Kidney tubule cell (primary cell): ENCODE measurements around the gene NCOA3.
"Not testable (repeated sequence)": the region's sequence is repeated elsewhere in the genome, so short reads cannot be mapped to it uniquely, and the experiment has no call there.

Experiments used
- DNase-seq: peaks from one replicate; pipeline ENCODE4 v3.0.0-alpha.2; 2018; ENCODE audit warnings: low spot score

Gene NCOA3

DNA sequence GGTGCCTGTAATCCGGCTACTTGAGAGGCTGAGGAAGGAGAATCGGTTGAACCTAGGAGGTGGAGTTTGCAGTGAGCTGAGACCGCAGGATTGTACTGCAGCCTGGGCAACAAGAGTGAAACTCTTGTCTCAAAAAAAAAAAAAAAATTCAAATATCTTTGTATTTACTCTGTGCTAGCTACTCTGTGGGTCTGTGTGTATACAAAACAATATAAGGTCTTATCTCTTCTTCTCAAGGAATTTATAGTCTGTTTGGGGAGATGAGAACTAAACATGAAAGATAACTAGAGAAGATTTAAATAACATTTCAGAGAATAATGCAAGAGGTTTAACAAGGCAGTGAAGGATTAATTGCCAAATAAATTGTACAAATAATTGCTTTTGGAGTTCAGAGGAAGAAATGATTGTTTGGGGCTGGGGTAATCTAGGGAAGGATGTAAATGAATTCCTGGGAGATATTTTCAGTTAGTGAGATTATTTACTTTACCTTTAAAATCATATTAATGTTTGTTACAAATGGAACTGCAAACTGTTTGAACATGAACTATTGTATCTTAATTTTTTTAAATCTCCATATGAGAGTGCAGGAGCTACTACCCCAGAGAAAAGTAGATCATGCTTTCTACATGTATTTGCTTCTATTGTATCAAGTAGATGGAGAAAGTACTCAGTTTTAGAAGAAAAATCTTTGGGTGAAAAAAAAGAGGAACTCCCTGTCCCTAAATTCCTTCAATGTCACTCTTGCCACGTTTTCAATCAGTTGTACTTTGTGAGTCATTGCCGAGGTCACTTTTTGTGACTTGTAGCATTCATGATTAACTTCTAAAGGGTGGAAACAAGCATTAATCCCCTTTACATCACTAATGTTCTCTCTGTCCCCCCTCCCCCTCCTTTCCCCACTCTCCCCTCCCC, 39.0 kb downstream of the NCOA3 start:
- peak; percentile 47 for DNase-seq

DNA sequence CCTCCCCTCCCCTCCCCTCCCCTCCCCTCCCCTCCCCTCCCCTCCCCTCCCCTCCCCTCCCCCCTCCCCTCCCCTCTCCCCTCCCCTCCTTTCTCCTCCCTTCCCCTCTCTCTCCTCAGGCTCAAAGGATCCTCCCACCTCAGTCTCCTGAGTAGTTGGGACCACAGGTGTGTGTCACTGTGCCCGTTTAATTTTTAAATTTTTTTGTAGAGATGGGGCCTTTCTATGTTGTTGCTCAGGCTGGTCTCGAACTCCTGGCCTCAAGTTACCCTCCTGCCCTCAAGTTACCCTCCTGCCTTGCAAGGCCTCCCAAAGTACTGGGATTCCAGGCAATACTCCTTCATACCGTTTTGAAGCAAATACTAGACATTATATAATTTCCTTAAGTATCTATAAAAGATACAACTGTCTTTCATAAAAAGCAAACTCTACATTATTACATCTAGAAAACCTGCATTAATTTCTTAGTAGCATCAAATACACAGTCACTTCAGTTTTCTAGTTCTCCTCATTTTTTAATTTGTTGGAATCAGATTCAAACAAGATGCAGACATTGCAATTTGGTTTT, 39.8 kb downstream of the NCOA3 start:
- peak; percentile 13 for DNase-seq

DNA sequence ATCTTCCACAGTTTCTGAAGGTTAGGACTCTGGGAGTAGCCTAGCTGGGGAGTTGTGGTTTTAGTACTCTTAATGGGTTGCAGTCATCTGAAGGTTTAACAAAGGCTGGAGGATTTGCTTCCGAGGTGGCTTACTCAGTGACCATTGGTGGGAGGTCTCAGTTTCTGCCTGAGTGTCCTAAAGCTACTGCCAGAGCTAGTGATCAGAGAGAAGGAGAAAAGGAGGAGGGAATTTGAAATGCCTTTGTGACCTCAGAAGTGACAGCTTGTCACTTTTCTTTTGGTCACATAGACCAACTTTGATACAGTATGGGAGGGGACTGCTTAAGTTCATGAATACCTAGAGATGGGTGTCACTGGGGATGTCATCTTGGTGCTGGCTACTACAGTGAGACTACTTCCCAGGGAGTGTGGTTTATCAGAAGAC, 41.3 kb downstream of the NCOA3 start:
- DNase-seq: peak; percentile 65

DNA sequence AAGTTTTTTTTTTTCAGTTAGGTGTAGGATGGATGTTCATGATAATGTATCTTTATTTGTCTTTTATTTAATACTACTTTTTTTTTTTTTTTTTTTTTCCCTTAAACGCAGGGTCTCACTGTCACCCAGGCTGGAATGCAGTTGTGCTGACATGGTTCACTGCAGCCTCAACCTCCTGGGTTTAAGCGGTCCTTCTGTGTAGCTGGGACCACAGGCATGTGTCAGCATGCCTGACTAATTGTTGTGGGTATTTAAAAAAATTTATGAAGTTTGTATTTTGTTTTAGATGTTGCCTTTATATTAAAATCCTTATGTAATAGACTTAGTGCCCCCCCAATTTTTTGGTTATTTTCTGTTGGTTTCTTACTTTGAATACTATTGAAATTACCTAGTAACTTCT, 42.6 kb downstream of the NCOA3 start:
- DNase-seq: peak; percentile 84

DNA sequence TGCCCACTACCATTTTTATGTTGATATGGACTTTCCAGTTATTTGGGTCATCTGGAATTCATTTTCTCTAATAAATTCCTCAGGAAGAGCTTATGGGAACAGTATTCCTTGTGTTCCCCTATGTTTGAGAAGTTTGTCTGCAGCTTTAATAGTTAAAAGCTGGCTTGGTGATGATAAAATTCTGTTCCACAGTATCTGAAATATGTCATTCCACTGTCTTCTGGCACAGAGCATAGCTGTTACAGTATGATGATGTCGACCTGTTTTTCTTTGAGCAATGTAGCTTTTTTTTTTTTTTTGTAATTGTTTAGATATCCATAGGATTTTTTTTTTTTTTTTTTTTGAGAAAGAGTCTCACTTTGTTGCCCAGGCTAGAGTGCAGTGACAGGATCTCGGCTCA, 43.2 kb downstream of the NCOA3 start:
- no peak for DNase-seq

DNA sequence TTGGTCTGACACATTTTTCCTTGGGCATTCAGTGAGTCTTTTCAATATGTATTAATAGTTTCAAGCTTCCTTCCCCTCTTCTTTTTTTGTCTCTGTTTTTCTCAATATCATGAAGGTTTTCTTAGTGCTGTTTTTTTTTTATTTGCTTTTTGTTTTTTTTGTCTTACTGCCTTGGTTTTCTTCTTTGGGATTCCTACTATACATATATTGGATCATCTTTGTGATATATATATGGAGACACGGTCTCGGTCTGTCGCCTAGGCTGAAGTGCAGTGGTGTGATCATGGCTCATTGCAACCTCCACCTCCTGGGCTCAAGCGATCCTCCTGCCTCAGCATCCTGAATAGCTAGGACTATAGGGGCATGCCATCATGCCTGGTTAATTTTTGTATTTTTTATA, 43.8 kb downstream of the NCOA3 start:
- no peak for DNase-seq

DNA sequence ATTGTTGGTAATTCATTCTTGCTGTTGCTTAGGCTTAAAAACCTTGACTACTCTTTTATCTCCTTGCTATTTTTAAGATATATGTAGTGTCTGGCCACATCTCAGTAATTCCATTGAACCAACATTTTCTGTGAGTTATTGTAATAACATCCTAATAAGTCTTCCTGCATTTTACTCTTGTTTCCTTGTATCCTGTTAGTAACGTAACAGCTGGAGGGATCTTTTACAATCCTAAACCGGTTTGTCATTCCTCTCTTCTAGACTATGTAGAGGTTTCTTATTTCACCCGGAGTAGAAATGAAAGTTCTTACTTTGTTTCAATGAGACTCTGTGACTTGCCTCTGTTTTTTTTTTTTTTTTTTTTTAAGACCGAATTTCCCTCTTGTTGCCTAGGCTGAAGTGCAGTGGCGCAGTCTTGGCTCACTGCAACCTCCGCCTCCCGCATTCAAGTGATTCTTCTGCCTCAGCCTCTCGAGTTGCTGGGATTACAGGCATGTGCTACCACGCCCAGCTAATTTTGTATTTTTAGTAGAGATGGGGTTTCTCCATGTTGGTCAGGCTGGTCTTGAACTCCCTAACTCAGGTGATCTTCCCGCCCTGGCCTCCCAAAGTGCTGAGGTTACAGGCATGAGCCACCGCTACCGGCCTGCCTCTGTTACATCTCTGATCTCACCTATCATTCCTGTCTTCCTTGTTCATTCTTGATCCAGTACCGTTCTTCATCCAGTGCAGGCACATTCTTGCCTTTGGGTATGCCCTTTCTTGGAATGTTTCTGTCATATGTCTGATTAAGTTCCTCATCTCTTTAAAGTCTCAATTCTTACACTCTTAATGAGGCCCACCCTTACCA, 44.7 kb downstream of the NCOA3 start:
- peak; percentile 49 for DNase-seq

DNA sequence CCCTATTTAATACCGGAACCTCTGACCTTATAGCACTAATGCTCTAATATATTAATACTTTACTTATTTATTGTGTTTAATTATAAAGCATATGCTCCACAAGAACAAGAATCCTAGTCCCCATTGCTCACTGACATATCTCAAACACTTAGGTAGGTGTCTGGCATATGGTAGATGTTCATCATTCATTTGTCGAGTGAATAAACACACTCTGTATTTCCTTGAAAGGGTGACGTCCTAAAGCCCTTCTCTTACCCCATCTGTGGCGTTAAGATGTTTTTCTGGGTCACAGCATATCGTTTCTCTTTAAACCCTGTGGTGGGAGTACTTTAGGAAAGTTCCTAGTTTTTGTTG, 45.3 kb downstream of the NCOA3 start:
- no peak for DNase-seq

DNA sequence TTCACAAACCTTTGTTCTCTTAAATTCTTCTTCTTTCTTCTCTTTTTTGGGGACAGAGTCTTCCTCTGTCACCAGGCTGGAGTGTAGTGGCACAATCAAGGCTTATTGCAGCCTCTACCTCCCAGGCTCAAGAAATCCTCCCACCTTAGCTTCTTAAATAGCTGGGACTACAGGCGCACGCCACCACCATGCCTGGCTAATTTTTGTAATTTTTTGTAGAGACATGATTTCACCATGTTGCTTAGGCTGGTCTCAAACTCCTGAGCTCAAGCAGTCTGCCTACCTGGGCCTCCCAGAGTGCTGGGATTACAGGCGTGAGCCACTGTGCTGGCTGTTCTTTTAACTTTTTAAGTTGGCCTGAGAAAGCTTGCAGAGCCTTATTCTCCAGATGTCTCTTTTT, 48.0 kb downstream of the NCOA3 start:
- DNase-seq: no peak

DNA sequence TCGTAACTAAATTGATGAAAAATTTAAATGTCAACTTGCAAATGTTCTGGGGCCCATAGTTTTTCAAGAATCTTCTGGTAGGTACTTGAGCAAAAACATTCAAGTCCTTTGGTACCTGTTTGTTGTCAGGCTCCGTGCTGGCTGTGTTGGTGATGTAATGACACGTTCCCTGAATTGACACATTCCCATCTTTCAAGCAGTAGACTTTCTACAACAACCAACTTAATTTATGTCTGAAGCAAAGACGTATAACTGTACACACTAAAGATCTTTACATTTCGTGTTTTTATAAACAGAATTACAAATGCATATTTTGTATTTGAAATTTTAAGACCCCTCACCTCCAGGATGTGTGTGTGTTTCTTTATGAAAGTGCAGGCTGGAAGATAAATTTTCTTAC, 49.5 kb downstream of the NCOA3 start:
- DNase-seq: no peak

DNA sequence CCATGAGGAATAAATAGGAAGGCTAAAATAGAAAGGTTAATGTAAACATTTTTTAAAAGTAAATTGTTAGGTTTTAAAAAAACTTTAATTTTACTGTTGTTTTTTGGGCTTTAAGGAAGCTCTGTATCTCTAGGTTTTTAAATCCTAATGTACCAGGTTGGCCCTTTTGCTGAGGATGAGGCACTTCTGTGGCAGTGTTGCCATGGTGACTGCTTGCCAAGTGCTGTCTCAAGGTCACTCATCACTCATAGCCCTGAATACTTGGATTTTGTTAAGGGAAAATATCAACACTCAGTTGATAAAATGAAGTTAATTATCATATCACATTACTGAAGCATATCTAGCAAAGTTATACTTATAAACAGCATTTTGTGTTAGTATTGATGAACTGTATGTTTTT, 50.2 kb downstream of the NCOA3 start:
- DNase-seq: peak; percentile 39

DNA sequence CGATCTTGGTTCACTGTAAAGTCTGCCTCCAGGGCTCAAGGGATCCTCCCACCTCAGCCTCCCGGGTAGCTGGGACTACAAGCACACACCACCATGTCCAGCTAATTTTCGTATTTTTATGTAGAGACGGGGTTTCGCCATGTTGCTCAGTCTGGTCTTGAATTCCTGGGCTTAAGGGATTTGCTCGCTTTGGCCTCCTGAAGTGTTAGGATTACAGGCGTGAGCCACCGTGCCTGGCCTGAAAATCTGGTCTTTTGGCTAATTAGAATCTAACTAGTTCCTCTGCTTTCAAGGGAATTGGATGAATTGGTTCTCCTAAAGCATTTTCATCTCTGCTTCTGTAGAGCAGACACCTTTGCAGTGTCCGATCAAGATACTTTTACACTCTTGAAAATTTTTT, 51.3 kb downstream of the NCOA3 start:
- no peak for DNase-seq

DNA sequence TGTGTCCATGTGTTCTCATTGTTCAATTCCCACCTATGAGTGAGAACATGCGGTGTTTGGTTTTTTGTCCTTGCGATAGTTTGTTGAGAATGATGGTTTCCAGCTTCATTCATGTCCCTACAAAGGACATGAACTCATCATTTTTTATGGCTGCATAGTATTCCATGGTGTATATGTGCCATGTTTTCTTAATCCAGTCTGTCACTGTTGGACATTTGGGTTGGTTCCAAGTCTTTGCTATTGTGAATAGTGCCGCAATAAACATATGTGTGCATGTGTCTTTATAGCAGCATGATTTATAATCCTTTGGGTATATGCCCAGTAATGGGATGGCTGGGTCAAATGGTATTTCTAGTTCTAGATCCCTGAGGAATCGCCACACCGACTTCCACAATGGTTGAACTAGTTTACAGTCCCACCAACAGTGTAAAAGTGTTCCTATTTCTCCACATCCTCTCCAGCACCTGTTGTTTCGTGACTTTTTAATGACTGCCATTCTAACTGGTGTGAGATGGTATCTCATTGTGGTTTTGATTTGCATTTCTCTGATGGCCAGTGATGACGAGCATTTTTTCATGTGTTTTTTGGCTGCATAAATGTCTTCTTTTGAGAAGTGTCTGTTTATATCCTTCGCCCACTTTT, 52.0 kb downstream of the NCOA3 start:
- not testable (repeated sequence) for DNase-seq

DNA sequence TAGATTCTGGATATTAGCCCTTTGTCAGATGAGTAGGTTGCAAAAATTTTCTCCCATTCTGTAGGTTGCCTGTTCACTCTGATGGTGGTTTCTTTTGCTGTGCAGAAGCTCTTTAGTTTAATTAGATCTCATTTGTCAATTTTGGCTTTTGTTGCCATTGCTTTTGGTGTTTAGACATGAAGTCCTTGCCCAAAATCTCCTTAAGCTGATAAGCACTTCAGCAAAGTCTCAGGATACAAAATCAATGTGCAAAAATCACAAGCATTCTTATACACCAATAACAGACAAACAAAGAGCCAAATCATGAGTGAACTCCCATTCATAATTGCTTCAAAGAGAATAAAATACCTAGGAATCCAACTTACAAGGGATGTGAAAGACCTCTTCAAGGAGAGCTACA, 52.6 kb downstream of the NCOA3 start:
- DNase-seq: not testable (repeated sequence)

DNA sequence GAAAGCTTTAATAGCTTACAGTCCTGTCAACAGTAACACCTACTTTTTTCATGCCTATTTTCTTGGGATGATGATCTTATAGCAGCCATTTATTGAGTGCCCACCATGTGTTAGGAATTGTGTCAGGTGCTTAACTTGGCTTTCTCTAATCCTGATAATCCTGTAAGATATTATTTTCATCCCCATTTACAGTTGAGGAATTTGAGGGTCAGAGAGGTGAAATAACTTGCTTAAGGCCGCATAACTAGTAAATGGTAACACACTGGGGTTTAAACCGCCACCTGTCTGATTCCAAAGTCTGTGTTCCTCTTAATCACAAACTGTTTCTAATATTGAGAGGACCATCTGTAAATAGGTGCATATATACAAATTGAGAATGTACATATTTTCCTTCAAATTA, 55.5 kb downstream of the NCOA3 start:
- DNase-seq: no peak

DNA sequence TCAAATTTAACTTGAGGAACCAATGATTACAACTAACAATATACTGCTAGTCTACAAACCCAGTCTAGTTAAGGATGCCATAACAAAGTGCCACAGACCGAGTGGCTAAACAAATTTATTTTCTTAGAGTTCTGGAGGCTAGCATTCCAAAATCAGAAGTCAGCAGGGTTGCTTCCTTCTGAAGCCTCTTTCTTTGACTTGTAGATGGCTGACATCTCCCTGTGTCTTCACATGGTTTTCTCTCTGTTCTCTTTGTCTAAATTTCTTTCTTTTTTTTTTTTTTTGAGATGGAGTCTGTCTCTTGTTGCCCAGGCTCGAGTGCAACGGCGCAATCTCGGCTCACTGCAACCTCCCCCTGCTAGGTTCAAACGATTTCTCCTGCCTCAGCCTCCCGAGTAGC, 56.1 kb downstream of the NCOA3 start:
- no peak for DNase-seq

DNA sequence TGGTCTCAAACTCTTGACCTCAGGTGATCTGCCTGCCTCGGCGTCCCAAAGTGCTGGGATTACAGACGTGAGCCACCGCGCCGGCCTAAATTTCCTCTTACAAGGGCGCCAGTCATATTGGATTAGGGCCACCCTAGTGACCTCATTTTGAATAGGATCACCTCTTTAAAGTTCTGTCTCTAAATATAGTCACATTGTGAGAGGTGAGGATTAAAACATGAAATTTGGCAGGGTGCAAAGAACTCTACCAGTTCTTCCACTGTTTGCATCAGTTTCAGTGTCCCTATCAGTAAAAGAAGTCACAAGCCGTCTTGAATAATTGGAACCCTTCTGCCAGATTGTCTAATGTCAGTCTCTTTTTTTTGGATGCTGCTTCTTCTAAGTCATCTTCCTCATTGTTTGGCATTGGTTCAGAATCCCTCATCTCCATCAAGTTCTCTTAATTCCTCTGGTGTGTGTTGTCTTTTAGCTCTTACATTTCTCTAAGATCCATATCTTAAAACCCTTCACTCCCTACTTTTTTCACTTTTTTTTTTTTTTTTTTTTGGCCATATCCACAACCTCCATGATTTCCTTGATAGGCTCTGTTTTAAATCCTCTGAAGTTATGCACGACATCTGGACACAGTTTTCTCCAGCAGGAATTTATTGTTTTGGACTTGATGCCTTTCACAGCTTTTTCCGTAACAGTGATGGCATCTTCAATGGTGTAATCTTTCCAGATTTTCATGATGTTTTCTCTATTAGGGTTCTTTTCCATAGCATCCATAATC, 56.8 kb downstream of the NCOA3 start:
- DNase-seq: no peak

DNA sequence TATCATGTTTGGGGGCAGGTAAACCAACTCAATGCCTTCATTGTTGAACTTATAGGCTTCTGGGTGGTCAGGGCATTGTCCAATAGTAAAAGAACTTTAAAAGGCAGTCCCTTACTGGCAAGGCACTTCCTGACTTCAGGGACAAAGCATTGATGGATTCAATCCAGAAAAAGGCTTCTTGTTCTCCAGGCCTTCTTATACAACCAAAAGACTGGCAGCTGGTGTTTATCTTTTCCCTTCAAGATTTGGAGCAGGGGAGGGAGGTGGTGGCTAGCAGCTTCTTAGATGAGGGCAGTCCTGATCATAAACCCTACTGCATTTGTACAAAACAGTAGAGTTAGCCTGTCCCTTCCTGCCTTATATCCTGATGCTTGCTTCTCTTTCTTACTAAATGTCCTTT, 57.5 kb downstream of the NCOA3 start:
- no peak for DNase-seq

DNA sequence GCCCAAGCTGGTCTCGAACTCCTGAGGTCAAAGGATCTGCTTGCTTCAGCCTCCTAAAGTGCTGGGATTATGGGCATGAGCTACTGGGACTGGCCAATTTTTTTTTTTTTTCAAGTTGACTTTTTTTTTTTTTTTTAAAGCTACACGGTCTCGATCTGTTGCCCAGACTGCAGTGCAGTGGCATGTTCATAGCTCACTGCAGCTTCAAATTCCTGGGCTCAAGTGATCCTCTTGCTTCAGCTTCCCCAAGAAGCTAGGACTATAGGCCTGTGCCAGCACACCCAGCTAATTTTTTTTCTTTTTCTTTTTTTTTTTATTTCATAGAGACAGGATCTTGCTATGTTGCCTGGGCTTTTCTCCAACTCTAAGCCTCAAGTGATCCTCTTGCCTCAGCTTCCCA, 59.5 kb downstream of the NCOA3 start:
- peak; percentile 30 for DNase-seq

DNA sequence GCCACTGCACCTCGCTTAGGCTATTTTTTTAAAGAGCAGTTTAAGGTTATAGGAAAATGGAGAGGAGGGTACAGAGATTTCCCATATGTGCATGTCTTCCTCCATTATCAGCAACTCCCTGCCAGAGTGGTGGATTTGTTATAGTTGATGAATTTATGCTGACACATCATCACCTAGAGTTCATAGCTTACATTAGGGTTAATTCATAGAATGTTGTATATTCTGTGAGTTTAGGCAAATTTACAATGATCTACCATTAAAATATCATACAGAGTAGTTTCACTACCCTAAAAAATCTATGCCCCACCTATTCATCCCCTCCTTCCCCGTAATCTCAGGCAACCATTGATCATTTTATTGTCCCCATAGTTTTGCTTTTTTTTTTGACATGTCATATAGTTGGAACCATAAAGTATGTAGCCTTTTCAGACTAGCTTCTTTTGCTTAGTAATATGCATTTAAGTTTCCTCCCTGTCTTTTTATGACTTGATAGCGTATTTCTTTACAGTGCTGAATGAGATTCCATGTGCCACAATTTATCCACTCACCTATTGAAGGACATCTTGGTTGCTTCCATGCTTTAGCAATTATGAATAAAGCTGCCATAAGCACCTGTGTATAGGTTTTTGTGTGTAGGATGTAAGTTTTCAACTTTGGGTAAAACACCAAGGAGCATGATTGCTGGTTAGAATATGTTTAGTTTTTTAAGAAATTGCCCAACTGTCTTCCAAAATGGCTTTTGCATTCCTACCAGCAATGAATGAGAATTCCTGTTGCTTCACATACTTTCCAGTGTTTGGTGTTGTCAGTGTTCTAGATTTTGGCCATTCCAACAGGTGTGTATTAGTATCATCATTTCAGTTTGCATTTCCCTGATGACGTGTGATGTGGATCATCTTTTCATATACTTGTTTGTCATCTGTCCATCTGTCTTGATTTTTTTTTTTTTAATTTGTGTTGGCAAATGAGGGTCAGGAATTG, 60.2 kb downstream of the NCOA3 start:
- no peak for DNase-seq
